ENCODE data around the gene ELMO1.

The ELMO1 gene

DNA sequence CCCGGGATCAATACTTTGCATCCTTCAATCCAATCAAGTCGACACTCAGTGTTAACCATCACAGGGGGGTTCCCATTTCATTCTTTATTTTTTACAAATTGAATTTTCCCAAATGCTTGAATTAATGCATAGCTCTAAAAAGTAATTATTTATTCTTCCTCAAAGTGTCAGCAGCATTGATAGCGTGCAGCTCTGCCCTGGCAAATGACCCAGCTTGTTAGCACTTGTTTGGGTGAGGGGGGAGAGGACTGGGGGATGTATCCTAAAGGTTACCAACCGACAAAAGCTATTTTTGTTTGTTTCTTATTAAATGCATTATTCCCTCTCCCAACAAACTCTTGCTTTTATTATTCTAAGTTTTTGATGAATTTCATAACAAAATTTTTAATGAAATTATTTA, 27.0 kb upstream of the ELMO1 start:
- Histone ChIP-seq H3K4me3 (ENCODE audit: low read depth in 1 of 2, low read length in 2 of 2) (no peak overlapping the region), H3K27ac (ENCODE audit: low read length) (no peak overlapping the region), H3K27me3 (ENCODE audit: insufficient read depth, low read length, poor library complexity) (peaks cover 20% of the 10 kb centered on the region), H3K79me2 (ENCODE audit: insufficient read depth, low read length) (no peaks in the 10 kb centered on the region), H3K4me1 (ENCODE audit: insufficient read depth, low read length) (no peaks in the 10 kb centered on the region), H3K9ac (ENCODE audit: low read depth, low read length) (no peak overlapping the region), H3K36me3 (ENCODE audit: insufficient read depth, low read length) (no peaks in the 10 kb centered on the region), H2AFZ (ENCODE audit: low read depth, low read length) (no peak overlapping the region), H4K20me1 (ENCODE audit: insufficient read depth, low read length) (no peaks in the 10 kb centered on the region), H3K9me3 (ENCODE audit: insufficient read depth, low read length, severe bottlenecking) (no peaks in the 10 kb centered on the region), H3K4me2 (ENCODE audit: insufficient read depth, low read length) (no peak overlapping the region)
- ATAC-seq (ENCODE audit: insufficient read depth, low read depth) (no peak), DNase-seq (no peak)
- TF ChIP-seq, protein P1, sequence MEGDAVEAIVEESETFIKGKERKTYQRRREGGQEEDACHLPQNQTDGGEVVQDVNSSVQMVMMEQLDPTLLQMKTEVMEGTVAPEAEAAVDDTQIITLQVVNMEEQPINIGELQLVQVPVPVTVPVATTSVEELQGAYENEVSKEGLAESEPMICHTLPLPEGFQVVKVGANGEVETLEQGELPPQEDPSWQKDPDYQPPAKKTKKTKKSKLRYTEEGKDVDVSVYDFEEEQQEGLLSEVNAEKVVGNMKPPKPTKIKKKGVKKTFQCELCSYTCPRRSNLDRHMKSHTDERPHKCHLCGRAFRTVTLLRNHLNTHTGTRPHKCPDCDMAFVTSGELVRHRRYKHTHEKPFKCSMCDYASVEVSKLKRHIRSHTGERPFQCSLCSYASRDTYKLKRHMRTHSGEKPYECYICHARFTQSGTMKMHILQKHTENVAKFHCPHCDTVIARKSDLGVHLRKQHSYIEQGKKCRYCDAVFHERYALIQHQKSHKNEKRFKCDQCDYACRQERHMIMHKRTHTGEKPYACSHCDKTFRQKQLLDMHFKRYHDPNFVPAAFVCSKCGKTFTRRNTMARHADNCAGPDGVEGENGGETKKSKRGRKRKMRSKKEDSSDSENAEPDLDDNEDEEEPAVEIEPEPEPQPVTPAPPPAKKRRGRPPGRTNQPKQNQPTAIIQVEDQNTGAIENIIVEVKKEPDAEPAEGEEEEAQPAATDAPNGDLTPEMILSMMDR (IDR thresholded peaks at IDR 0.05; ENCODE audit: borderline replicate concordance, extremely low read depth, low read length, poor library complexity, severe bottlenecking), result no peak
- TF ChIP-seq EZH2 (IDR thresholded peaks at IDR 0.05; ENCODE audit: borderline replicate concordance, low read depth, low read length, severe bottlenecking), result no peak

DNA sequence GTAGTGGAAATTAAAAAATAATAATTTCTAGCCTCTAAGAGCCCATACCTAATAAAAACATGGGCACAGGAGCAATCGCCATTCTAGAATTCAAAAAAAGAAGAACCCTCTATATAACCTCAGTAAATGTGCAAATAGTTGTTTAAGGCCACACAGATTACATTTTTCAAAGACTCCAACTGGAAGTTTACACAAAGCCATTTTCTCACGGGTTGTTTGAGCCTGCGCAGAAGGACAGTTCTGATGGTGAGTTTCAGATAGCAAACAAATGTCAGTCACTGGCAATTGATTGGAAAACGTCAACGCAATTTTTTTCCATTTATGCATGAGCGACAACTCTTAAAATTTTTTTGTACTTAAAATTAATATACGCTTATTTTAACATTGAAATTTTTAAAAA, 23.0 kb upstream of the ELMO1 start:
- peaks cover 15% of the 10 kb centered on the region for H3K27me3 ChIP-seq (ENCODE audit: insufficient read depth, low read length, poor library complexity)
- H3K36me3 ChIP-seq (ENCODE audit: insufficient read depth, low read length), result no peaks in the 10 kb centered on the region
- no peaks in the 10 kb centered on the region for H3K4me1 ChIP-seq (ENCODE audit: insufficient read depth, low read length)
- H3K4me3 ChIP-seq (ENCODE audit: low read depth in 1 of 2, low read length in 2 of 2), result no peak overlapping the region
- ATAC-seq (ENCODE audit: insufficient read depth, low read depth) (no peak), DNase-seq (no peak)
- H3K4me2 ChIP-seq (ENCODE audit: insufficient read depth, low read length), result no peak overlapping the region
- H3K9ac ChIP-seq (ENCODE audit: low read depth, low read length), result no peak overlapping the region
- H3K27ac ChIP-seq (ENCODE audit: low read length), result no peak overlapping the region
- H4K20me1 ChIP-seq (ENCODE audit: insufficient read depth, low read length), result no peaks in the 10 kb centered on the region
- H3K9me3 ChIP-seq (ENCODE audit: insufficient read depth, low read length, severe bottlenecking), result no peaks in the 10 kb centered on the region
- H2AFZ ChIP-seq (ENCODE audit: low read depth, low read length), result no peak overlapping the region
- TF ChIP-seq EZH2 (IDR thresholded peaks at IDR 0.05; ENCODE audit: borderline replicate concordance, low read depth, low read length, severe bottlenecking), result no peak
- TF ChIP-seq, protein P1 (IDR thresholded peaks at IDR 0.05; ENCODE audit: borderline replicate concordance, extremely low read depth, low read length, poor library complexity, severe bottlenecking), result no peak
- no peaks in the 10 kb centered on the region for H3K79me2 ChIP-seq (ENCODE audit: insufficient read depth, low read length)

DNA sequence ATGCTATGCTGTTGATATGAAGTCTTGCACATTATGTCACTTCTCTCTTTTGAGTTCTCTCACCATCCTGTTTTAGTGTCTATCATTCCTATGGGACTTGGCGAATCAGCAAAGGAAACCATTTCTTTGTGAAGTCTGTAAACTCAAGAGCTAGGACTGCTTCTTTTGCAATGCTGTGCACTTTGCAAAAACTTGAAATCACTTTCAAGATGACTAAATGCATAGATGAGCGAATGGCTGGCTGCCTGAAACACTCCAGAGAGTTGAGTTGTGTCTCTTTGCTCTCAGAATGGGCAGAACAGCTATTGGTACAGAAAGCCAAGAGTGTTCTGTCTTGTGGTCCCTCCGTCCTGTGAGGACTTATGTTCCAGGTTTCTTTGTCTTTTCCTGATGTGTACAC, 18.3 kb upstream of the ELMO1 start:
- no peaks in the 10 kb centered on the region for H4K20me1 ChIP-seq (ENCODE audit: insufficient read depth, low read length)
- no peak for DNase-seq
- no peak overlapping the region for H3K4me3 ChIP-seq (ENCODE audit: low read depth in 1 of 2, low read length in 2 of 2)
- H3K9me3 ChIP-seq (ENCODE audit: insufficient read depth, low read length, severe bottlenecking), result no peaks in the 10 kb centered on the region
- H3K36me3 ChIP-seq (ENCODE audit: insufficient read depth, low read length), result no peaks in the 10 kb centered on the region
- H3K27me3 ChIP-seq (ENCODE audit: insufficient read depth, low read length, poor library complexity), result no peaks in the 10 kb centered on the region
- no peak overlapping the region for H2AFZ ChIP-seq (ENCODE audit: low read depth, low read length)
- no peak for ATAC-seq (ENCODE audit: insufficient read depth, low read depth)
- no peak for TF ChIP-seq EZH2 (IDR thresholded peaks at IDR 0.05; ENCODE audit: borderline replicate concordance, low read depth, low read length, severe bottlenecking)
- TF ChIP-seq, protein P1 (IDR thresholded peaks at IDR 0.05; ENCODE audit: borderline replicate concordance, extremely low read depth, low read length, poor library complexity, severe bottlenecking), result no peak
- H3K9ac ChIP-seq (ENCODE audit: low read depth, low read length), result no peak overlapping the region
- no peaks in the 10 kb centered on the region for H3K79me2 ChIP-seq (ENCODE audit: insufficient read depth, low read length)
- H3K4me1 ChIP-seq (ENCODE audit: insufficient read depth, low read length), result no peaks in the 10 kb centered on the region
- no peak overlapping the region for H3K27ac ChIP-seq (ENCODE audit: low read length)
- H3K4me2 ChIP-seq (ENCODE audit: insufficient read depth, low read length), result no peak overlapping the region

DNA sequence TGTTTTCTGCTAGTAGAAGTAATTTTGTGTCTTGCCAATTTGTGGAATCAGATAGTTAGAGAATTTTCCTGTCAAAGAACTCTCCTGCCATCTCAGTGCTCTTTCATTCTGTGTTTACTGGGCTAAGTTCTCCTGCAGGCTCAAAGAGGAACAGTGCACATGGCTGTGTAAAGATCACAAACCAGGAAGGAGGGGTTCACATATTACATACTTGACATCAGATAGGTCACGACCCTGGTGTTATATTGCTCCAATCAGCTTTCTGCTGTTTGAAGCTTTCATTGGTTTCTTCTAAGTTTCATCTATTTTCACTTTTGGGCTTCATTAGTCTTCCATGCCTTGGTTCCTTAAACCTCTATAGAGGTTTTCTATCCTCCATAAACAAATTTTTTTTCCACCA, 13.5 kb upstream of the ELMO1 start:
- H3K27ac ChIP-seq (ENCODE audit: low read length), result no peak overlapping the region
- no peaks in the 10 kb centered on the region for H3K36me3 ChIP-seq (ENCODE audit: insufficient read depth, low read length)
- no peak for ATAC-seq (ENCODE audit: insufficient read depth, low read depth)
- no peak for DNase-seq
- H4K20me1 ChIP-seq (ENCODE audit: insufficient read depth, low read length), result no peaks in the 10 kb centered on the region
- H3K79me2 ChIP-seq (ENCODE audit: insufficient read depth, low read length), result no peaks in the 10 kb centered on the region
- no peaks in the 10 kb centered on the region for H3K9me3 ChIP-seq (ENCODE audit: insufficient read depth, low read length, severe bottlenecking)
- H3K4me1 ChIP-seq (ENCODE audit: insufficient read depth, low read length), result no peaks in the 10 kb centered on the region
- no peak overlapping the region for H3K9ac ChIP-seq (ENCODE audit: low read depth, low read length)
- H3K4me3 ChIP-seq (ENCODE audit: low read depth in 1 of 2, low read length in 2 of 2), result no peak overlapping the region
- peaks cover 12% of the 10 kb centered on the region for H3K27me3 ChIP-seq (ENCODE audit: insufficient read depth, low read length, poor library complexity)
- no peak for TF ChIP-seq EZH2 (IDR thresholded peaks at IDR 0.05; ENCODE audit: borderline replicate concordance, low read depth, low read length, severe bottlenecking)
- TF ChIP-seq, protein P1 (IDR thresholded peaks at IDR 0.05; ENCODE audit: borderline replicate concordance, extremely low read depth, low read length, poor library complexity, severe bottlenecking), result no peak
- no peak overlapping the region for H3K4me2 ChIP-seq (ENCODE audit: insufficient read depth, low read length)
- no peak overlapping the region for H2AFZ ChIP-seq (ENCODE audit: low read depth, low read length)

Measured in DND-41 (cell line).